Tibial artery (tissue), 4 donors: ENCODE data around the gene GABRG3.

Experiments used
- DNase-seq, 2 donors: peaks; one replicate each; pipeline ENCODE4 v3.0.0-alpha.2; 2019
- H3K27ac ChIP-seq, 2 donors: fragments of 200-600 bp; sonication (generic) in 1 of 2; 1 replicate in 1 of 2; 2 replicates in 1 of 2; pipeline ENCODE4 v1.5.1; 2018 to 2019; ENCODE audit warnings: mild to moderate bottlenecking in 1 of 2
- H3K27me3 ChIP-seq, 2 donors: fragments of 200-600 bp; sonication (generic) in 1 of 2; one replicate each; pipeline versions ENCODE4 v1.5.1 to v1.6.0; 2016 to 2019
- H3K36me3 ChIP-seq, 3 donors: fragments of 200-600 bp; sonication (generic) in 2 of 3; one replicate each; pipeline ENCODE4 v1.5.1; 2016 to 2019; ENCODE audit warnings: mild to moderate bottlenecking in 2 of 3
- H3K4me1 ChIP-seq, 4 donors: fragments of 200-600 bp; sonication (generic) in 2 of 4; 1 replicate in 3 of 4; 2 replicates in 1 of 4; pipeline ENCODE4 v1.5.1; 2016 to 2019
- H3K4me3 ChIP-seq, 2 donors: fragments of 200-600 bp; sonication (generic) in 1 of 2; 1 replicate in 1 of 2; 2 replicates in 1 of 2; pipeline ENCODE4 v1.5.1; 2018 to 2019; ENCODE audit warnings: mild to moderate bottlenecking in 2 of 2
- H3K9me3 ChIP-seq, 3 donors: fragments of 200-600 bp; sonication (generic) in 1 of 3; one replicate each; pipeline ENCODE4 v1.5.1; 2016 to 2019
- CTCF ChIP-seq, 2 experiments: fragments of 200-600 bp in 1 of 2; fragments of 450-650 bp in 1 of 2; IDR thresholded peaks; one replicate each; pipeline ENCODE4 v1.5.1; 2017 to 2019; ENCODE audit warnings: antibody characterized with exemption in 2 of 2, mild to moderate bottlenecking in 1 of 2, moderate library complexity in 1 of 2
- intact Hi-C: fragments of 100-400 bp; cut with DNase I; formaldehyde crosslinking; loops from one replicate; pipeline ENCODE4 v1.15.0; 2023; ENCODE audit warnings: low total_unique reads

Gene GABRG3

GRCh38 chr15:27064080-27064479 is 93.1 kb downstream of the GABRG3 start:
- DNase-seq = no peak
- Histone ChIP-seq H3K4me1 (no peaks in the 10 kb centered on the region), H3K27me3 (no peaks in the 10 kb centered on the region), H3K4me3 (no peak overlapping the region), H3K27ac (no peak overlapping the region), H3K9me3 (peaks cover 4 to 19% (median 17%) of the 10 kb centered on the region in 3 donors), H3K36me3 (no peaks in the 10 kb centered on the region)
- intact Hi-C loops = no loop called here
- no peak for TF ChIP-seq CTCF (IDR thresholded peaks at IDR 0.05)

GRCh38 chr15:27065151-27065550 is 94.2 kb downstream of the GABRG3 start:
- intact Hi-C loops = no loop called here
- Histone ChIP-seq H3K36me3 (no peaks in the 10 kb centered on the region), H3K4me3 (no peak overlapping the region), H3K27me3 (no peaks in the 10 kb centered on the region), H3K9me3 (peaks cover 4 to 19% (median 17%) of the 10 kb centered on the region in 3 donors), H3K27ac (no peak overlapping the region), H3K4me1 (no peaks in the 10 kb centered on the region)
- TF ChIP-seq CTCF (IDR thresholded peaks at IDR 0.05) = no peak
- no peak for DNase-seq

GRCh38 chr15:27065785-27066184 is 94.8 kb downstream of the GABRG3 start:
- Histone ChIP-seq H3K9me3 (peaks cover 4 to 19% (median 17%) of the 10 kb centered on the region in 3 donors), H3K4me3 (no peak overlapping the region), H3K27me3 (no peaks in the 10 kb centered on the region), H3K27ac (no peak overlapping the region), H3K36me3 (no peaks in the 10 kb centered on the region), H3K4me1 (no peaks in the 10 kb centered on the region)
- TF ChIP-seq CTCF (IDR thresholded peaks at IDR 0.05) = no peak
- intact Hi-C loops = no loop called here
- no peak for DNase-seq

GRCh38 chr15:27066446-27066845 is 95.5 kb downstream of the GABRG3 start:
- intact Hi-C loops = no loop called here
- no peaks in the 10 kb centered on the region for H3K4me1 ChIP-seq
- H3K27ac ChIP-seq = no peak overlapping the region
- H3K9me3 ChIP-seq = peaks cover 4 to 19% (median 17%) of the 10 kb centered on the region in 3 donors
- no peak overlapping the region for H3K4me3 ChIP-seq
- DNase-seq = no peak
- TF ChIP-seq CTCF (IDR thresholded peaks at IDR 0.05) = no peak
- H3K27me3 ChIP-seq = no peaks in the 10 kb centered on the region
- H3K36me3 ChIP-seq = no peaks in the 10 kb centered on the region

- TF ChIP-seq CTCF (IDR thresholded peaks at IDR 0.05) = no peak
- H3K9me3 ChIP-seq = peaks cover 4 to 19% (median 17%) of the 10 kb centered on the region in 3 donors
- no peak overlapping the region for H3K4me3 ChIP-seq
- H3K36me3 ChIP-seq = no peaks in the 10 kb centered on the region
- intact Hi-C loops = no loop called here
- no peak for DNase-seq
- no peak overlapping the region for H3K27ac ChIP-seq
- no peaks in the 10 kb centered on the region for H3K4me1 ChIP-seq
- no peaks in the 10 kb centered on the region for H3K27me3 ChIP-seq
Measured at GRCh38 chr15:27067175-27067574, 96.2 kb downstream of the GABRG3 start.

- intact Hi-C loops = no loop called here
- no peak for TF ChIP-seq CTCF (IDR thresholded peaks at IDR 0.05)
- Histone ChIP-seq H3K4me1 (no peaks in the 10 kb centered on the region), H3K4me3 (no peak overlapping the region), H3K9me3 (peaks cover 4 to 19% (median 17%) of the 10 kb centered on the region in 3 donors), H3K27ac (no peak overlapping the region), H3K27me3 (no peaks in the 10 kb centered on the region), H3K36me3 (no peaks in the 10 kb centered on the region)
- no peak for DNase-seq
Measured at GRCh38 chr15:27070841-27071240, 99.9 kb downstream of the GABRG3 start.
